ENCODE data around the gene MEA1.
"Not testable (repeated sequence)": the region's sequence is repeated elsewhere in the genome, so short reads cannot be mapped to it uniquely, and the experiment has no call there.

MEA1 gene

DNA sequence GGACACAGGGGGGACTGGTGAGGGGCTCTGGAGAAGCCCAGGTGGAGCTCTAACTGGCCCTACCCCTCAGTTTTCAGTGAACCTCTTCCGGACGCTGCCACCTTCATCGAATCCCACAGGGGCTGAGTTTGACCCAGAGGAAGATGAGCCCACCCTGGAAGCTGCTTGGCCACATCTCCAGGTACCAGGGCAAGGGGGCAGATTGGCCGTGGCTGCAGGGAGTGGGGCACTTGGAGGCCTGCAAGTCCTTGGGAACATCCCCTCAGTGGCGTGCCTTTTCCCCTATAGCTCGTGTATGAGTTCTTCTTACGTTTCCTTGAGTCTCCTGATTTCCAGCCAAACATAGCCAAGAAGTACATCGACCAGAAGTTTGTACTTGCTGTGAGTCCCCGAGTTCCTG, 6.6 kb downstream of the MEA1 start:
- no peak for DNase-seq

DNA sequence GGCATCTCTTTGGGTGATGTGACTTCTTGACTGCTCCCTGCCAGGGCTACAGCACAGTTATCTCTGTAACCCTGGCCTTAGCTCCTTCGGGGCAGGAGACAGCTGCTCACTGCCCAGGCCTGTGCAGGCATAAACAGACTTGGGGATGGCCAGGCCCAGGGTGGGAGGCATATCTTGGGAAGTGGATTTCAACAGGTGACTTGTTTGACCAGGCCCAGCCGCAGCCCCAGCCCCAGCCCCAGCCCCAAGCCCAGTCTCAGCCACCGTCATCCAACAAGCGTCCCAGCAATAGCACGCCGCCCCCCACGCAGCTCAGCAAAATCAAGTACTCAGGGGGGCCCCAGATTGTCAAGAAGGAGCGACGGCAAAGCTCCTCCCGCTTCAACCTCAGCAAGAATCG, 7.5 kb downstream of the MEA1 start:
- DNase-seq: no peak

DNA sequence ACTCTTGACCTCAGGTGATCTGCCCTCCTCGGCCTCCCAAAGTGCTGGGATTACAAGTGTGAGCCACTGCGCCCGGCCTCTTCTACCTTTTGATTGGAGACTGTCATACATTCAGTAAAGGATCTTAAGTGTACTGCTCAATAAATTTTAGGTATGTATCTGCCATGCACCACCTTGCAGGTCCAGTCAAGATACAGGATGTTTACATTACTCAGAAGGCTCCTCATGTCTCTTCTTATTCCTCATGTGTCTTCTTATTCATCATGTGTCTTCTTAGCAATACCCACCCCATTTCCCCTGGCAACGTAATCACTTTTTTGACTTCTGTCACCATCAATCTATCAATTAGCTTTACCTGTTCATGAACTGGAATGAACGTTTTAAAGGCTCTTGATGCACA, 7.9 kb downstream of the MEA1 start:
- DNase-seq: no peak

GRCh38 chr6:43001843-43002242, 11.9 kb downstream of the MEA1 start:
- no peak for DNase-seq

- DNase-seq: not testable (repeated sequence)
These were observed 15.5 kb downstream of the MEA1 start for GRCh38 chr6:42998205-42998604.

- DNase-seq: no peak
These were observed 17.2 kb downstream of the MEA1 start for GRCh38 chr6:42996513-42996912.

DNA sequence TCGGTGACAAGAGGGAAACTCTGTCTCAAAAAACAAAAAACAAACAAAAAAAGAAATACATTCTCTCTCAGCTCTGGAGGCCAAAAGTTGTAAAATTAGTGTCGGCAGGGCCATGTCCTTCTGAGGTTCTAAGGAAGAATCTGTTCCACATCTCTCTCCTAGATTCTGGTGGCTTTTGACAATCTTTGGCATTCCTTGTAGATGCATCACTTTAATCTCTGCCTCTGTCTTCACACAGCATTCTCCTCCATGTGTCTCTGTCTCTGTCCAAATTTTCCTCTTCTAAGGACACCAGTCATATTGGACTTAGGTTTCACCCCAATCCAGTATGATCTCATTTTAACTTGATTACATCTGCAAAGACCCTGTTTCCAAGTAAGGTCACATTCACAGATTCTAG, 20.3 kb downstream of the MEA1 start:
- no peak for DNase-seq

DNA sequence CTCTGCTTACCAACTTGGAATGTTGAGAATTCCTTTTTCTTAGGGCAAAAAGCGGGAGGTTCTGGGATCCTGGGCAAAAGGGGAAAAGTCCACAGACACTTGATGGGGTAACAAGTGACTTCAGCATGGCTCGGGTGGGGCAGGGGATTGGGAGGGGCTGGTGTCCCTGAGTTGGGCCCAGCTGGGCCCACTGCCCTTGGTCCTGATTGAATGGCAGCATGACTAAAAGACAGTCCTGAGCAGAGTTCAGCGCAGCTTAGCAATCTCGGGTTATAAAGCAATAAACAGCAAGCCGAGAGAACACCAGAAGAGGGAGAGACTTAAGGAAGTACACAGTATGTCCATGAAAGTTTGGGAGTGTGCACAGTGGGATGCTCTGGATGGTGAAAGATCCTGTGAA, 23.8 kb downstream of the MEA1 start:
- no peak for DNase-seq

DNA sequence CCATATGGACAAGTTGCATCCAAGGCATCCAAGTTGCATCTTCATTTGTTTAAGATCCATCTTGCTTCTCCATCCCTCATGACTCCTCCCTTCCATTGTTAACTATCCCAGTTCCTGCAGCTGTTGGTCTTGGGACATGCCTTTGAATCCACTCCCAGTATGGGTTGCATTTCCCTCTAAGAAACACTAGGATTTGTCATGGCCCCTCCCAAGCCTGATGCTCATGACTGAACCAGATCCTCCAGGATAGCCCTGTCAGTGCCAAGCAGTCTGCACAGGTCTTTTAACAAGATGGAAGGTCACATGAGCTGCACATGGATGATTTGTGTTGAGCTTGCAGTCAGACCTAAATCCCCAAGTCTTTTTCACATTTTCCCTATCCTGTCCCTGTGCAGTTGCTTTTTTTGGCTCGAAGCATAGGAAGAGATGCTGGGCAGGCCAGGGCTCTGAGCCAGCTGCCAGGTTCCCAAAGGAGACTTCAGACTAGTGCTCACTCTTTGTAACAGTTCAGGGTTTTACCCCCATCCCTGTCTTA, 25.2 kb downstream of the MEA1 start:
- DNase-seq: no peak

DNA sequence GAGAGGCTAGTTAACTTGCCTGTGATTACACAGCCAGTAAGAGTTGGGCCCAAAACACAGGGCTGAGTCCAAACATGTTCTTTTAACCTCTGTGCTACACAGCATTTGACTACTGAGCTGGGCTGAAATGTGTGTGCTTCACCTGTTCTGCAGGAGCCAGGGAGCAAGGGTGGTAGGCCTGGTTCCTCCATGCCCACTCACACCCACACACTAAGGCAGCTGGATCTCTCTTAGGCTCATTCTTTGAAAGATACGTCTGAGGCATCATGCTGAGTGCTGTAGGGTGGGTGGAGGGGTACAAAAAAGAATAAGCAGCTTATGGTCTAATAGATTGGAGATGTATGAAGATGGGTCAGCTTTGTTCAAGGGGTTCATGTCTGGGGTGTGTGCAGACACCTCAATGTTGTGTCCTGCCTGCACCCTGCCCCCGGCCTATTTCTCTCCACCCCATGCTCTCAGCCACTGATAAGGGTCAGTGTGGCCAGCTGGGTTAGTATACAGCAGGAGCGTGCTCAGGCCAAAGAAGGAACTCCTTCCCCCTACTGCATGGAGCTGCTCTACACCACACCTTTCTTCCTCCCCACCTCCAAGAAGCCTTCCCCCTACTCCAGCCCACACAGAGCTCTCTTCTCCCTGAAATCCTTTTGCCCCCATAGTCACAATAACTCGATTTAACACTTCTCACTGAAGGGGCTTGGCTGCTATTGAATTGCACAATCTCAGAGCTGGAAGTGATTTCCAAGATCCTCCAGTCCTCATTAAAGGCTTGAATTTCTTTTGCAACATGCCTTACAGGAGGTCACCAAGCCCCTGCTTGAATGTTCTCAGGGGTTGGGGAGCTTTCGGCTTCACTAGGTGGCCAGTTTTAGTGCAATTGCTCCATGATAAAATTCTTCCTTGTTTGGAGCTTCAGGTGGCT, 26.0 kb downstream of the MEA1 start:
- no peak for DNase-seq

- DNase-seq: no peak
These were observed 28.7 kb downstream of the MEA1 start for GRCh38 chr6:42984924-42985475.

DNA sequence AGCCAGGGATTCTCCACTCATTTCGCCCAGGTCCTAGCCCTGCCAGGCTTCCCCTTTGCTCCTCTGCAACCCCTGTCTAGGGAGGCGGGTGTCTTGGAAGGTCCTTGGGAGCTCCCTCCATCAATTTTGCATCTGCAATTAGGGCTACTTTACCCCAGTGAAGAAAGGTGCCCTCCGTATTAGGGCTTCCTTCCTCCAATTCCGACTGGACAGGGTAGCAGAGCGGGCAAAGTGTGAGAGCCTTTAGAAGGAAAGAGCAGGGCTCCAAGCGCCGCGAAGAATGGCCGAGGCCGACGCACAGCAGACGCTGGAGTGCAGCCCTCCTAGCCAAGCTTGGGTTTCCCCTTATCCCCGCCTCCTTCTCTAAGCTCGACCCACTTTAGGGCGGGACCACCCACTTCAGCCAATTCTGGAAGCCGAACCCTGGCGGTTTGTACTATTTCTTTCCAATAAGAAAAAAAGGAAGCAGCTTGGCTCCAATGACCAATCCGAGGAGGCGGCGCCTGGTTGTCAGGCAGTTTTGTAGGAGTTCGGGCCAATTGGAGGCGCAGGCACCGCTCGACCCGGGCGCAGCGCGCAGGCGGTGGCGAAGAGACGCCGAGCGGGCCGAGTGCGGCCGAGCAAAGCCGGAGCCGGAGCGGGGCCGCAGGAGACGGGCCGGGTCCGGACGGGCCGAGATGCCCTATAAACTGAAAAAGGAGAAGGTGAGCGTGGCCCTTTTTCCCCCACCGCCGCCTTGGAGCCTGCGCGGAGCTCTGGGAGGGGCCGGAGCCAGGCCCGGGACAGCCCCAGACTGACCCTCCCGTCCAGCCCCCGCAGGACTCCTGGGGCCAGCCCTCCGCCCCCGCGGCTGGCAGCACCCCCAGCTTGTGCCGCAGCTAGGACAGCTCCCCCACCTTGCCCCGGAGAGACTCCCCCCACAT, 29.5 kb downstream of the MEA1 start, which contains the start of gene PPP2R5D:
PPP2R5D (plus strand) TSS at position 570 of the 923 bp plus-strand sequence; CDS start at position 678, 108 bp downstream.
- DNase-seq: peak; percentile 92 to 98 (median 96)

- no peak for DNase-seq
These were observed 31.9 kb downstream of the MEA1 start for GRCh38 chr6:42981836-42982235.

DNA sequence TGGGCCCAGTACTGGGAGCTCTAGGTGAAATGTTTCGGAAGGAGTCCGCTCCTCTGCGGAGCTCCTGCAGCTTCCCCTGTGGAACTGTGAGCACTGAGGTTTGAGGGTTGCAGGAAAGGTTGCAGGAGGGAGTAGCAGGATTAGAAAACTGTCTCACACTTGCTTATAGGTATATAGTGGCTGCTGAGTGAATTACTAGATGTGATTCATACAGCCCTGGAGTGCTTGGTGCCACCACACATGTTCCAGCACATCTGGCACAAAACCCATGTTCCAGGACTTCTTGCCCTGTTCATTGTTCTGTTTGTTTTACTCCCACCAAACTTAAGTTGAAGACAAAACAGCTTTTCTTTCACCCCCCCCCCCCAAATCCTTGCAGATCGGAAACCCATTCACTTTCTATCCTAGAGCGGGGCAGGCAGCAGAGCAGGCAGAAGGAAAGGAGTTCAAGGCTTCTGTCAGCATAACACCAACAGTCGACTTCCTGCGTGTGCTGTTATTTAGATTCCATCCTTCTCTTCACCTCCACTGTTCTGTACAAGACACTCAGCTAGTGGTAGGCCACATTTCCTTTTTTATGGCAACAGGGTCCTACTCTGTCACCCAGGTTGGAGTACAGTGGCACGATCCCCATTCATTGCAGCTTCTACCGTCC, 34.1 kb downstream of the MEA1 start:
- DNase-seq: peak in 1 of 5 donors; percentile 30

DNA sequence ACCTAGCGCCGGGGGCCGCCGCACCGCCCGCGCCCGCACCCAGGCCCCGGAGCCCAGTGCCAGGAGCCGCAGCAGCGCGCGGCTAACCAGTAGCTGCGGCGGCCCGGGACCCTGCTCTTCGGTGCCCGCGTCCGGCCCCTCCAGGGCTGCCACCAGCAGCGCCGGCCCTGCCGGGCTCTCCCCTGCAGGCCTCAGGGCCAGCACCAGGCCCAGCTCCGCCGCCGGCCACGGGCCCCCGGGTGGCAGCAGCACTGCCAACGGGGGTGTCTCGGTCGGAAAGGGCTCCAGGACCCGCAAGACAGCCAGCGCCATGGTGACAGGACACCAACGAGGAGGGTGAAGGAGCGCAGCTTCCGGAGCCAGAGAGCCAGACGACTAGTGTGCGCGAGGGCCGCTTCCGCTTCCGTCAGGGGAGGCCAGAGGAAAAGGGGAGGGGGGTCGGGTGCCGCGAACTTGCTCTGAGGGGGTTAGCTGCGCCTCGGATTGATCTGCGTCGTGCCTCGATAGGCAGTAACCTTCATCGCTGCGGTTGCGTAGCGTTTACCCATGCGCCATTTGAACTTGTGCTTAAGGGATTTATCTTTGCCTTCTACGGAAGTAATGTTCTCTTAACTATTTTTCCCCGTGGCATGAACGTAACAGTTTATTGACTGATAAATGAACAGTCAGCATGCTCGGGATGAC, 34.8 kb downstream of the MEA1 start, which contains the start of gene PEX6:
PEX6 (minus strand) TSS at position 343 of the 684 bp plus-strand sequence; CDS start at position 312, 31 bp downstream.
- DNase-seq: peak; percentile 87 to 95 (median 93)

GRCh38 chr6:42978487-42978838, 35.3 kb downstream of the MEA1 start:
- DNase-seq: no peak

DNA sequence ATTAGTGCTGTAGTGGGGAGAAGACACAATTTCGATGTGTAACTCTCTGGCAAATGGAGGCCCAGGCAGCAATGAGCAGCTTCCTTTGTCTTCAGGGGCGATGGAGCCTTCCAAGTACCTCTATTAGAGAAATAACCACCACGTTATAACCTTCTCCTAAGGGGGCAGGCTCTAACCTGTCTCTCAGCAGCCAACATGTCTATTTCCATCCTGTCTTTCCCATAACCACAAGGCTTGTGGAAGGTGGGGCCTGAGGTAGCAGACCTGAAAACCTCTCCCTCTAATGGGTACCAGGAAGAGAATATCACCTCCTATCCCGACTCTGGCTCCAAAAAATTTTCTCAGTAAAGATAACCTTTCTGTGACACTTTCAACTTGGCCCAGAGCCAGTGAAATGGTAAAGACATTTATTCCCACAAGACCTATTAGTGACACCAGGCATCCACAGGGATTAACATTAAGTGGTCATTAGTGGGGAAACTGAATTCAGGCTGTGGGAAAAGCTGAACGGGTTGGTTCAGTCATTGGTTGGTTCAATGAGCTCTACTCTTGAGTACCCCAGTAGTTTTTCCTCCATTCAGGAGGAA, 38.7 kb downstream of the MEA1 start:
- no peak for DNase-seq

DNA sequence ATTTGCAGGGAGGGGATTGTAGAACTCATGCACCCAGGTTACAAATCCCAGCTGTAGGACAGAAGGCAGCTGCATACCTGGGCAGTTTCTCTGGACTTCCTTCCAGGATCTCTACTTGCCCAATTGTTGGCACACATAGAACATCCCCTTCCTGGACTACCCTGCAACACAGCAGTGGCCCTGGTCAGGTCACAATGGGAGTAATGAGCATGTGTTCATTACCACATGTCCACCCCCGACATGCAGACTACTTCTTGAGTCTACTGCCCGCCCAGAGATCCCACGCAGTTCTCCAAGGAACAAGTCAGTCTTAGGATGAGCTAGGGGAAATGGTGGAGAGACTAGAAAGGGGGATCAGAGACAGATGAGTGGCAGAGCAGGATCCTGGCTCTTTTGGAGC, 39.8 kb downstream of the MEA1 start:
- DNase-seq: no peak

- DNase-seq: no peak
These were observed 41.9 kb downstream of the MEA1 start for GRCh38 chr6:42971746-42972327.

DNA sequence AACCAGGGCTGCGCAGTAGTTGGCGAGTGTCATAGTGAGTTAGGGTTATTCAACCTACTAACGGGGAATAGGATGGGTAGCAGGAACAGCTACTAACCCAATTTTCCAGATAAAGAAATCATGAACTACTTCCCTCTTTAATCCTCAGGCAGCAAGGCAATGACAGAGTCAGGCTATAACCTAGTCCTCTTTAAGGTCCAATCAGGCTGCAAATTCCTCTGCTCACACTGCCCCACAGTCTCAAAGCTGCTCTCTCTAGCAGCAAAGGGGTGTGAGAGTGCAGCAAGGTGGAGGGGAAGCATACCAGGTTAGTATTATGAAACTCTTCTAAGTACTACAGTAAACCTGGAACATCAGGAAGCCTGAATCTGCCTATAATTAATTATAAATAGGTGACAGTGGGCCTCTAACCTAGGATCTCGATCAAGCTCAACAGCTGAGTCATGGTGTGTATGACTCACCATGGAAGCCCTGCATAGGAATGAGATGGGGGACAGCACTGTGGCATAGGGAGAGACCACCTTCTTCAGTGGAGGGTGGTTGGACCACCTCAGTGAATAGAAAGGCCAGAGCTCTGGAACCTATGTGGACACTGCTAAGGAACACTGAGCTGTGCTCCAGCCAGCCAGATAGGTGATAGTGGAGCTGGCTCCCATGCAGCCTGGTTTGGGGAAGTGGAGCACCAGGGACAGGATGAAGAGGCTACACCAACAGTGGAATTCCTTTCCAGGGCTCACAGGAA, 42.7 kb downstream of the MEA1 start:
- no peak for DNase-seq
